Keratinocyte (primary cell): Measurements from ENCODE around the gene ADO.

ENCODE experiments used
- EZH2 ChIP-seq: IDR thresholded peaks from one replicate; pipeline ENCODE4 v1.6.1; 2012; ENCODE audit warnings: inconsistent platforms, mild to moderate bottlenecking, low read length, moderate library complexity
- TF ChIP-seq, protein P1 (sequence below), 3 experiments: IDR thresholded peaks in 1 of 3; conservative IDR thresholded peaks in 1 of 3; optimal IDR thresholded peaks in 1 of 3; 2 replicates in 2 of 3; 3 replicates in 1 of 3; pipeline versions ENCODE3 to v1.5.1; 2011; ENCODE audit warnings: low read length in 3 of 3, mild to moderate bottlenecking in 3 of 3, moderate library complexity in 2 of 3, control low read depth in 1 of 3, inconsistent platforms in 1 of 3; ENCODE audit not compliant: insufficient read depth in 2 of 3; ENCODE audit errors: extremely low read depth in 1 of 3

DNA sequence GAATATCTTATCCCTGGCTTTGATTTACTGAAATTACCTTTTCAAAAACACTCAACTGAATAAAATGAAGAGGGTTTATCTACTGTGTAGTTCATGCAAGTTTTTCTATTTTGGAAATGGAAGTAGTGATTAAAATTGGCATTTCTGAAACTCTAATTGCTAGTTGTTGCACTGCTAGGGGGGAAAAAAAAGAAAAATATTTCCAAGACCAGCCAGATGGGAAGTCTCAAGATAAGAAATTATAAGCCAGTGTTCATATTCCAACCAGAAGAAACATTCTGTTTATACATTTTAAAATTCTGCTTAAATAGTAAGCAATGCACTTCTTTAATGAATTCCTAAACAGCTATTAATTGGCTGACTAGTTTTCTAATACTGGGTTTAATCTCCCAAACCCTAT, 9.4 kb upstream of the ADO start:
- TF ChIP-seq, protein P1, sequence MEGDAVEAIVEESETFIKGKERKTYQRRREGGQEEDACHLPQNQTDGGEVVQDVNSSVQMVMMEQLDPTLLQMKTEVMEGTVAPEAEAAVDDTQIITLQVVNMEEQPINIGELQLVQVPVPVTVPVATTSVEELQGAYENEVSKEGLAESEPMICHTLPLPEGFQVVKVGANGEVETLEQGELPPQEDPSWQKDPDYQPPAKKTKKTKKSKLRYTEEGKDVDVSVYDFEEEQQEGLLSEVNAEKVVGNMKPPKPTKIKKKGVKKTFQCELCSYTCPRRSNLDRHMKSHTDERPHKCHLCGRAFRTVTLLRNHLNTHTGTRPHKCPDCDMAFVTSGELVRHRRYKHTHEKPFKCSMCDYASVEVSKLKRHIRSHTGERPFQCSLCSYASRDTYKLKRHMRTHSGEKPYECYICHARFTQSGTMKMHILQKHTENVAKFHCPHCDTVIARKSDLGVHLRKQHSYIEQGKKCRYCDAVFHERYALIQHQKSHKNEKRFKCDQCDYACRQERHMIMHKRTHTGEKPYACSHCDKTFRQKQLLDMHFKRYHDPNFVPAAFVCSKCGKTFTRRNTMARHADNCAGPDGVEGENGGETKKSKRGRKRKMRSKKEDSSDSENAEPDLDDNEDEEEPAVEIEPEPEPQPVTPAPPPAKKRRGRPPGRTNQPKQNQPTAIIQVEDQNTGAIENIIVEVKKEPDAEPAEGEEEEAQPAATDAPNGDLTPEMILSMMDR (optimal IDR thresholded peaks at IDR 0.05 in 1 of 3, IDR thresholded peaks at IDR 0.05 in 1 of 3, conservative IDR thresholded peaks at IDR 0.05 in 1 of 3; ENCODE audit: extremely low read depth in 1 of 3, insufficient read depth in 2 of 3, low read length in 3 of 3) = no peak
- no peak for TF ChIP-seq EZH2
